Motor neuron (in vitro differentiated cells): Measurements from ENCODE around the gene CYTH4. TPM values are rescaled to one million over a fixed set of nuclear protein-coding genes. Genes with fewer than 3 reads are reported as not detected.

Source experiments
- ATAC-seq, 8 experiments: fragments of 200-7000 bp; cut with Tn5 transposase; replicated peaks in 6 of 8; 2 replicates each; pipeline ENCODE4 v1.8.0; 2021; ENCODE audit warnings: mild to moderate bottlenecking in 8 of 8, moderate library complexity in 8 of 8
- H3K27ac ChIP-seq, 2 donors: fragments of 250-450 bp; sonication (Bioruptor Pico); 2 replicates each; pipeline ENCODE4 v1.9.0; 2021; ENCODE audit warnings: antibody characterized with exemption in 2 of 2, mild to moderate bottlenecking in 2 of 2, moderate library complexity in 1 of 2
- H3K4me1 ChIP-seq, 2 donors: fragments of 250-450 bp; sonication (Bioruptor Pico); replicated peaks in 1 of 2; 2 replicates each; pipeline ENCODE4 v1.6.1; 2021; ENCODE audit warnings: antibody characterized with exemption in 2 of 2, mild to moderate bottlenecking in 2 of 2, moderate library complexity in 1 of 2
- H3K4me3 ChIP-seq, 5 donors: fragments of 250-450 bp; sonication (Bioruptor Pico); 2 replicates each; pipeline ENCODE4 v1.9.0; 2021; ENCODE audit warnings: antibody characterized with exemption in 5 of 5, mild to moderate bottlenecking in 5 of 5, moderate library complexity in 4 of 5
- WGBS, 10 experiments: fragments of 450-650 bp; shearing (Covaris generic); methylation state at CpG; one replicate each; pipeline ENCODE4 v1.0.0; 2022; 5-methylcytosine and 5-hydroxymethylcytosine counted together
- in situ Hi-C, 9 experiments: fragments of 400-800 bp; cut with MboI; loops; one replicate each; pipeline ENCODE4 v1.15.0; 2021; ENCODE audit warnings: low sequenced_read_pairs in 9 of 9, low pct_unique_long_range_greater_than_20kb in 2 of 9; ENCODE audit not compliant: unreplicated experiment in 9 of 9
- total RNA-seq, 8 experiments: library from RNA; unstranded; fragments of 300-600 nt; gene quantifications; 2 replicates each; pipeline versions ENCODE4 v1.2.3 to v1.2.4, GENCODE V29; 2022

Gene CYTH4
- total RNA-seq, 8 experiments from 2014 or later: 0.50 to 2.9 (median 1.6) TPM; not detected in 3

DNA sequence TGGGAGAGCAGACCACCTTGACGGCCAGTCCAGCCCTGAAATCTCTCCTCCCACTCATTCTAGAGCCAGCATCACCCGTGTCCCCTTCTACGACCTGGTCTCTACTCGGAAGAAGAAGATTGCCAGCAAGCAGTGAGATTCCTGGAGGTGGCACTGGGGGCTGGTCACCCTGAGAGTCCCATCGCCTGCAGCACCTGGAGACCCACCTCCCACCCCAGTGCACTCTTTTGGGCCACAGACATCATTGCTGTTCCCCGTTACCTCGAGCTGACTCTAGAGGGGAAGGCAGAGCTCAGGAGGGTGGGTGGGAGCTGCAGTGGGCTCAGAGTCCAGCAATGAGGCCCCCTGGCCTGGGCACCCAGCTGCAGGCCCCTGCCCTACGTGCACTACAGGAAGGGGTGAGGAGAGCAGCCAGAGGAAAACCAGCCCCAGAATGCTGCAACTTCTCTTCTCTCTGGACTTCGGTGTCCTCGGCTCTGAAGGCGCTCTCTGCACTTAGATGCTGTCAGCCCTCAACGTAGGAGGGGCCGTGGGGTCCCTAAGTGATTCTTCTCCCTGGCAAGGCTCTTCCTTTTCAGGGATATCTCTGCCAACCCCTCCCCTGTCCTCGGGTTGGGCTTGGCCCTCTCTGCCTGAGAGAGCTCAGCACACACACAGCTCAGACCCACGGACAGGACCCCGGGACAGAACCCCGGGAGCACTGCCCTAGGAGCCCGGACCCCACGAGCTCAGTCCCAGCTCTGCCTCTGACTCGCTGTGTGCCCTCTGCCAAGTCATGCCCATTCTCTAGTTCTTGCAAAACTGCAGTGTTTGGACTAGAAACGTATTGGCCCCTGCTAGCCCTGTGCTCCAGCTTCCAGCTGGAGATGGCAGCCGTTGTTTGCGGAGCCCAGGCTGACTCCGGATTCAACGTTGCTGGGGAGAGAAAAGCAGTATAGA, 31.3 kb downstream of the CYTH4 start:
- peaks cover 8 to 11% of the 10 kb centered on the region in 2 donors for H3K4me1 ChIP-seq
- WGBS, 10 experiments: 0 to 80% (median 49%) methylated on average over 1 to 10 of the region's 25 CpGs; no CpG with 5 or more reads in 2 of the 10 experiments
- in situ Hi-C loops: loop anchor here in 5 of 9 experiments (10.0 kb wide), 3 partner anchors 121 to 251 kb away; partner anchors contain the start of gene CDC42EP1 (in 1 of the 5)
- no peak overlapping the region for H3K27ac ChIP-seq
- no peak overlapping the region for H3K4me3 ChIP-seq
- ATAC-seq: no peak

DNA sequence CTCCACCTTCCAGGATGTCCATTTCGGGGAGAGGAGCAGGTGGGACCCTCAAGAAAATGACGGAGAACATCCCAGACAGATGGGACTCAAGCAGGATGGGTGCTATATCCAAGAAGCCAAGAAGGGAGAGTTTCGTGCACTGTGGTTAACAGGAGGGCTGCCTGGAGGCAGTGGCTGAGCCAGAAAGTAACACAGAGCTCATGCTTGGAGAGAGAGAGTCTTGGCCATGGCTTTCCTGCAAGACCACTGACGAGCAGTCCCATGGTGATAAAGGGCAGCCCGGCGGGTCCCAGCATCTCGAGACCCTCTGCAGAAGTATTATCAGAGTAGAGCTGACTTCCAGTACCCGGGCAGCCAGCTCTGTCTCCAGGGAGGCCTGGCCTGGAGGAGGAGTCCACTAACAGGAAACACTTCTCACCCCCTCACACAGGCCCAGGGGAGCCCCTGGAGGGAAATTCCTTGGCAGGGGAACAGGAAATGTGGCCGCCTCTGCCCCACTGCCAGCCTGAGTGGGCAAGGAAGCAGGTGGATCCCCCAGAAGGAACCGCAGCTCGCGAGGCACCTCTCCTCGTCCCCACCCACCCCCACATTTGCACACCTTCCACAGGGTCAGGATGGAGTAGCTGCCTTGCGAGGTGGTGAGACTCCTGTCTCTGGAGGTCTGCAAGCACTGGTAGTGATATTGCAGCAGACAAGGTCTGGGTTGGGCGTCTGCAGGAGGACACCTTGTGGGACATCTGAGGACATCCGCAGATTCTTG, 32.2 kb downstream of the CYTH4 start:
- 20 to 100% (median 62%) methylated on average over 1 to 7 of the region's 16 CpGs; no CpG with 5 or more reads in 2 of the 10 experiments for WGBS, 10 experiments
- no peak overlapping the region for H3K27ac ChIP-seq
- H3K4me1 ChIP-seq: peaks cover 11 to 14% of the 10 kb centered on the region in 2 donors
- H3K4me3 ChIP-seq: no peak overlapping the region
- in situ Hi-C loops: loop anchor here in 6 of 9 experiments (5.0 to 10.0 kb wide), 5 partner anchors 120 to 250 kb away; partner anchors contain the start of gene CDC42EP1 (in 1 of the 6)
- ATAC-seq: no peak

- in situ Hi-C loops: loop anchor here in 6 of 9 experiments (5.0 to 10.0 kb wide), 5 partner anchors 118 to 248 kb away; partner anchors contain the start of gene CDC42EP1 (in 1 of the 6)
- ATAC-seq: no peak
- H3K4me3 ChIP-seq: no peak overlapping the region
- H3K4me1 ChIP-seq: peaks cover 11 to 18% of the 10 kb centered on the region in 2 donors
- WGBS, 10 experiments: 20 to 90% (median 69%) methylated on average over 2 to 3 of the region's 6 CpGs; no CpG with 5 or more reads in 6 of the 10 experiments
- H3K27ac ChIP-seq: no peak overlapping the region
Measured at GRCh38 chr22:37316405-37316804, 34.1 kb downstream of the CYTH4 start.

DNA sequence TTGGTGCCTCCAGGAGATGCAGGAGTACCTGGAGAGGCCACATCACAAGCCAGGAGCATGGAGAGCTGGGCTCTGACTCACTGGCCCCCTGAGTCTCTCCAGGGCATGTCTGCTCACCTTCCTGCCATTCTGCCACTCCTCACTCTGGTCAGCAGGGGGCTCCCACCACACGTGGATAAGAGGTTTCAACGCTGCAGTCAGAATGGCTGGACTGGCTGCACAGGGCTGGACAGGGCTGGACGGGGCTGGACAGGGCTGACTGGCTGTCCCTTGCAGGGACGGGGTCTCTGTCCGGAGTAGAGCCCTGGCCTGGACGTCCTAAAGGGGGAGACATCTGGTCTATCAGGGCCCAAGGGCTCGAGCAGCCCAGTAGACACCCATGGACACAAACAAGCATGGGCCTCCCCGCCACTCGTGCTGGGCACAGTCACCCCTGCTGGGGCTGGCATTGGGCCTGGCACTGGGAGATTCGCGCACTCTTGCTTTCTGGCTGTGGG, 34.6 kb downstream of the CYTH4 start:
- Histone ChIP-seq H3K4me3 (no peak overlapping the region), H3K4me1 (peaks cover 11 to 19% of the 10 kb centered on the region in 2 donors), H3K27ac (no peak overlapping the region)
- ATAC-seq: peak; percentile 85 to 99 (median 90)
- WGBS, 10 experiments: 0 to 80% (median 0%) methylated on average over 1 to 5 of the region's 11 CpGs; no CpG with 5 or more reads in 5 of the 10 experiments
- in situ Hi-C loops: loop anchor here in 6 of 9 experiments (5.0 to 10.0 kb wide), 5 partner anchors 118 to 248 kb away; partner anchors contain the start of gene CDC42EP1 (in 1 of the 6)

DNA sequence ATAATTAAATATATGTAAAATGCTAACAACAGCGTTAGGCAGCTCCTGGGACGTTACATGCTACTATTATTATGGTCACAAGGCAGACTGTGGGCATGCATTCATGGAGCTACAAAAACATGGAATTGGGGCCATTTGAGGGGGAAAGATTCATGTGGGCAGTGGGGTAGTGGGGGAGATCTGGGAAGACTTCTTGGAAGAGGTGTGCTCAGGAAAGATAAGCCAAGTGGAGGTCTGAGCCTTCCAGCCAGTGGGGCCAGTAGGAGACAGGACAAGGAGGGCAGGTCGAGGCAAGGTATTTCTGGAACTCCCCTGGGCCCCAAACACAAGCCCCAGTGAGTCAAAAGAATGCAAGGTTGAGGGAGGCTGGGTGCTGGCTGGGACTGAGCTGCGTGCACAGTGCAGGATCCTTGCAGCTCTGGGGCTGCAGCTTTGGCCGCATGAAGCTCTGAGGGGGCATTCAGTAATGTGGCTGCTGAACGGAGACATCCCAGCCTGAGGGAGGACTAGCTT, 35.4 kb downstream of the CYTH4 start:
- Histone ChIP-seq H3K27ac (no peak overlapping the region), H3K4me1 (peaks cover 11 to 19% of the 10 kb centered on the region in 2 donors), H3K4me3 (no peak overlapping the region)
- ATAC-seq: peak in 1 of 8 experiments; percentile 8
- WGBS, 10 experiments: 0 to 80% (median 69%) methylated on average over 1 to 3 of the region's 6 CpGs; no CpG with 5 or more reads in 4 of the 10 experiments
- in situ Hi-C loops: loop anchor here in 6 of 9 experiments (5.0 to 10.0 kb wide), 5 partner anchors 117 to 247 kb away; partner anchors contain the start of gene CDC42EP1 (in 1 of the 6)

DNA sequence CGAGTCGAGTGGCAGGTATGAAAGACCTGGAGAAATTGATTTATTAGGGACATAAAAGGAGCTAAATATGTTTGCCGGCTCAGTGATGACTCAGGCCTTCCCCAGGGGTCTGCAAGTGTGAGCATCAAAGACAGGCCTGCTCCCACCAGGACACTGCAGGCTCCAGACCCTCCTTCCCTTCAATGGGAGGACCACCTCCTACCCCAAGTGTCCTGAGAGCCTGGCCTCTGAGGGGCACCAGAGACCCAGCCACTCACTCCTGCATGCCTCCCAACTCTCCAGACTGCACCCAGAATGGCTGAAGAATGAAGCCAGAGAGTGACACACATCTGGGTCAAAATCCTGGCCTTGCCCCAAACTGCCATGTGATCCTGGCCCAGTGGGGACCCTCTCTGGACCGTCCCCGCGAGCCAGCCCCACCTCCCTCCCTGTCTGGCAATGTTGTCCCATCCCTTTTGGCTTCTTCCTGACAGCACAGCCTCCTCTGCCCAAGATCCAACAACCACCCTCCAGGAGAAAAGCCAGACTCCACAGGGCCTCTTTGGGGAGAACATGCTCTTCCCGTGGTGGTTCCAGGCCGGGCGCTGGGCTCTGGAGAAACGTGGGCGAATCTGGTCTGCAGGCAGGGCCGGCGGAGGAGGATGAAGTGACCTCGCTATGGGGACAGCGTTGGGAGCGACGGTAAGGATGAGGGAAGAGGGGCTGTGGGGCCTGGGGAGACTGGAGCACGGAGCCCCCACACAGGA, 36.2 kb downstream of the CYTH4 start:
- ATAC-seq: peak in 5 of 8 experiments; percentile 59 to 78 (median 67)
- no peak overlapping the region for H3K27ac ChIP-seq
- H3K4me1 ChIP-seq: peaks cover 11 to 19% of the 10 kb centered on the region in 2 donors
- H3K4me3 ChIP-seq: no peak overlapping the region
- WGBS, 10 experiments: 0 to 70% (median 33%) methylated on average over 1 to 8 of the region's 18 CpGs; no CpG with 5 or more reads in 6 of the 10 experiments
- in situ Hi-C loops: loop anchor here in 6 of 9 experiments (5.0 to 10.0 kb wide), 5 partner anchors 116 to 246 kb away; partner anchors contain the start of gene CDC42EP1 (in 1 of the 6)

GRCh38 chr22:37319469-37319868, 37.2 kb downstream of the CYTH4 start:
- in situ Hi-C loops: loop anchor here in 6 of 9 experiments (5.0 to 10.0 kb wide), 5 partner anchors 115 to 245 kb away; partner anchors contain the start of gene CDC42EP1 (in 1 of the 6)
- no CpG with 5 or more reads among the region's 10 CpGs for WGBS, 10 experiments
- peaks cover 11 to 25% of the 10 kb centered on the region in 2 donors for H3K4me1 ChIP-seq
- no peak overlapping the region for H3K4me3 ChIP-seq
- no peak for ATAC-seq
- H3K27ac ChIP-seq: no peak overlapping the region

DNA sequence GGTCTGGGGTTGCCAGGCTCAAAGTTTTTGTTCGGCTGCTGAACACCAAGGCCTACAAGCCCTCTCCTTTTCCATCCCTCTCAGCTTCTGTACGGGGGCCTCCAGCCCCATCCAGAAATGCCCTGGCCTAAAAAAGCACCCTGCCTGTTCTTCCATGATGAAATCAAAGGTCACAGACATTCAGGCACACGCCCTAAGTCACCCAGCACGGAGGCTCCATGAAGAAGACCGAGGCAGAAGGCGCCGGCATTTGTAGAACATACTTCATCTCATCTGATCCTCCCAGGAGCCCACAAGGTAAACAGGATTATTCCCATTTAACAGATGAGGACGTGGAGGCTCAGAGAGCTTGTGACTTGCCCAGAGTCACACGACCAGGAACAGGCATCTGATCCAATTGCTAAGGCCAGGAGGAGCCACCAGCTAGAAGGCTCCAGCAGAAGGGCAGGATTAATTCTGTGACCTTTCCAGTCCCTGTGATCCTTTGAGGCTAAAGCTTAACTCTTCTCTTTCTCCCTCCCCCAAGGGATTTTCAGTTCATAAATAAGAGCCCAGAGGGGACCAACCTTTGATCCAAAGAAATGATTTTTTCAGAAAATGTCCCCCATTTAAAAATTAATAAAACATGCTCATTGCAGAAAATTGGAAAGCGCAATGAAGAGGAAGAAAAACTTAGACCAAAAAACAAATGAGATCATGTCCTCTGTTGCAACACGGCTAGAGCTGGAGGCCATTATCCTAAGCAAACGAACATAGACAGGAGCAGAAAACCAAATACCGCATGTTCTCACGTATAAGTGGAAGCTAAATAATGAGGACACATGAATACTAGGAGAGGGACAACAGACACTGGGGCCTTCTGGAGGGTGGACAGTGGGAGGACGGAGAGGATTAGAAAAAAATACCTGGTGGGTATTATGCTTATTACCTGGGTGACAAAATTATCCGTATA, 38.7 kb downstream of the CYTH4 start:
- no peak overlapping the region for H3K4me3 ChIP-seq
- no peak overlapping the region for H3K27ac ChIP-seq
- peak in 1 of 8 experiments; percentile 4 for ATAC-seq
- WGBS, 10 experiments: 41 to 100% (median 77%) methylated on average over 1 to 9 of the region's 16 CpGs
- in situ Hi-C loops: loop anchor here in 1 of 9 experiments (10.0 kb wide), 1 partner anchor 134 kb away; no protein-coding TSS in a partner anchor
- peaks cover 18 to 35% of the 10 kb centered on the region in 2 donors for H3K4me1 ChIP-seq

DNA sequence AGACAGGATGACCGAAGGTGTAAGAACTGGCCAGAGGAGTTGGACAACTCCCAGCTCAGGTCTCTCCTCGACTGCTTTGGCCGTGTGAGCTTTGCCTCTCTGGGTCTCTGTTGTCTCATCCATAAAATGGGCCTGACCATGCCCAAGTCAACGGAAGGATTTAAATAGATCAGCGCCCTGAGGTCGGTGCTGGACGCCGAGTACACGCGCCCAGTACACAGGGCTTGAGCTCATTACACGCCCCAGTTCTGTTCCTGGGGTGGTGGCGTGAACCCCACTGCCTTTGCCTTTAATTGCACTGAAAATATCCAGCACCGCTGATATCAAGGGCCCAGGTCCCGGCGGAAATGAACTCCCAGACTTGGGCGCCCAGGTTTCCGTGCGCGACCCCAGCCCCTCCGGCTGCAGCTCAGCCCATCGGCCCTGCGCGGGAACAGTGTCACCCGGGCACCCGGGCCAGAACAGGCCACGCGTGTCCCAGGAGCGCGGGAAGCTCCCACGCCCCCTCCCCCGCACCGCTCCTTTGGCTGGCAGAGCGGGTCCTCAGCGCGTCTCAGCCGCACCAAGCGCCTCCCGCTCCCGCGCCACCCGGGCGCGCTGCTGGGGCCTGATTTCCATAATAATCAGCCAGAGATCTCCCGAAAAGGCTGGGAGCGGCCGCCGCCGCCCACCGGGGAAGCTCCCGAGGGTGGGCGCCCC, 42.2 kb downstream of the CYTH4 start:
- peak overlapping the region in 4 of 5 donors; percentile 12 to 24 (median 20) for H3K4me3 ChIP-seq
- in situ Hi-C loops: loop anchor here in 1 of 9 experiments (10.0 kb wide), 1 partner anchor 130 kb away; no protein-coding TSS in a partner anchor
- peak in 5 of 8 experiments; percentile 70 to 87 (median 83) for ATAC-seq
- WGBS, 10 experiments: 33 to 42% (median 35%) methylated on average over 6 to 13 of the region's 51 CpGs; no CpG with 5 or more reads in 7 of the 10 experiments
- H3K27ac ChIP-seq: no peak overlapping the region
- peaks cover 11 to 26% of the 10 kb centered on the region in 2 donors for H3K4me1 ChIP-seq

- no CpG with 5 or more reads among the region's 21 CpGs for WGBS, 10 experiments
- no peak overlapping the region for H3K27ac ChIP-seq
- H3K4me3 ChIP-seq: peak overlapping the region in 4 of 5 donors; percentile 12 to 24 (median 20)
- no peak for ATAC-seq
- peaks cover 16 to 32% of the 10 kb centered on the region in 2 donors for H3K4me1 ChIP-seq
- in situ Hi-C loops: loop anchor here in 1 of 9 experiments (10.0 kb wide), 1 partner anchor 130 kb away; no protein-coding TSS in a partner anchor
Measured at GRCh38 chr22:37325039-37325395, 42.7 kb downstream of the CYTH4 start.
